ENCODE data around the gene MKLN1.
"Not testable (repeated sequence)": the region's sequence is repeated elsewhere in the genome, so short reads cannot be mapped to it uniquely, and the experiment has no call there.

Gene MKLN1
- total RNA-seq = 120 reads per million, percentile 86 among the genes with 10 or more reads in this experiment

DNA sequence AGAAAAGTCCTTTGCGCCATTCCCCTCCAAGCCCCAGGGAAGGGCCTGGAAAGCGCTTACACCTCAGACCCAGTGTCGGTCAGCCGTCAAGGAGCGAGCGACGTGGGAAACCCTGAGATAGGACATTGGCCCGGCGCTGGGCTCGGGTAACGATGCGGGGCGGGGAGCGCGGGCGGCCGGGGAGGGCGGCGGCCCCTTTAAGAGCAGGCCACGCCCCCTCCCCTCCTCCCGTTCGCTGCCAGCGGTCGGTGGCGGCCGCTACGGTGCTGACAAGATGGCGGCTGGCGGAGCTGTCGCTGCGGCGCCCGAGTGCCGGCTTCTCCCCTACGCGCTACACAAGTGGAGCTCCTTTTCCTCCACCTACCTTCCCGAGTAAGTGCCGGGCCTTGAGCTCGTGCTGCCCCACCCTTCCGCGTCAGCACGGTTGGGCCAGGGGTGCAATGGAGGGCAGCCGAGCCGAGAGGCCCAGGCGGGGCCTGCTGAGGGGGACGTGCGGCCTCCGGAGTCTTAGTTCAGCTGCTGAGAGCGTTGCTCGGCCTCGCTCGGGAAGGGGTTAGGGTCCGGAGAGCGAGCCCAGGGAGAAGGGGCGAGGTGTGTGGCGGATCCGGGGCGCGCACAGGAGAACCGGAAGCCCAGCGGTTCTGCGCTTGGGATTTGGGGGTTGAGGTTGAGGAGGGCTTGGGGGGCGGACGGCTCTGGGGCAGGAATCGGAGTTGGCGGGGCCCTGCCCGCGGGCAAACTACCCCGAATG lies at the start of gene MKLN1:
Gene MKLN1 (plus strand): TSS at position 251 of the 751 bp plus-strand sequence. CDS start 24 bp downstream, at position 275.
- DNase-seq = peak; percentile 84

DNA sequence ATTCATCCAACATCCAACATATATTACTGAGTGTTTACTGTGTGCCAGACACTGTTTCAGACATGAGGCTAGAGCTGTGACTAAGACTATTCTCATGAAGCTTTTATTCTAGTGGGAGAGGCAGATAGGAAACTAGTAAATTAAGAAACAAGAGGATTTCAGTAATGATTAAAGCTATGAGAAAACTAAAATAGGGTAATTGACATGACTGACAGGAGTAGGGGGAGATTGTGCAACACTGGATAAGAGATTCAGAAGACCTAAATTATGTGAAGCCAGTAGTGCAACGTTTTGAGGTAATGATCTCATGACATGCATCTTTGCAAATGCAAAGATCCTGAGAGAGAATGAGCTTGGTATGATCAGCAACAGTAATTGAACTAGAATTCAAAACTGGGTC lies 48.6 kb upstream of the MKLN1 start:
- DNase-seq = no peak

- DNase-seq = no peak
Observed at GRCh38 chr7:131281266-131282048, 46.2 kb upstream of the MKLN1 start.

- DNase-seq = no peak
Observed at GRCh38 chr7:131284702-131285419, 42.8 kb upstream of the MKLN1 start.

DNA sequence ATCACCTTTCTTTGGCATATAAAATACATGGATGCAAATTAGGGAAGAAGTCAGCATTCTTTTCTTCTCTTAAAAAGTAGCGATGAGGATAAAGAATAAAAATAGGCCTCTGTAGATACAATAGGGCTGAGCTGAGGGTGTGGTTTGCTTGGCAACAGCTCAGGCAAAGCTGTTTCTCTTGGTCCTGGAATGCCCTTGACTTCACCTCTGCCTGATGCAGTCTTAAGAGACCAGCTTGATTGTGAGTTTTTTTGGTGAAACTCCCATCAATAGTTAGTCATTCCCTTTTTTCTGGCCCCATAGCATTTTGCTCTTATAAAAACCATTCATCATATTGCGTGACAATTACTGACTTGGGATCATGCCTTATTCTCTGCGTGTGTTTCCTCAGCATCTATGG lies 42.1 kb upstream of the MKLN1 start:
- DNase-seq = no peak

DNA sequence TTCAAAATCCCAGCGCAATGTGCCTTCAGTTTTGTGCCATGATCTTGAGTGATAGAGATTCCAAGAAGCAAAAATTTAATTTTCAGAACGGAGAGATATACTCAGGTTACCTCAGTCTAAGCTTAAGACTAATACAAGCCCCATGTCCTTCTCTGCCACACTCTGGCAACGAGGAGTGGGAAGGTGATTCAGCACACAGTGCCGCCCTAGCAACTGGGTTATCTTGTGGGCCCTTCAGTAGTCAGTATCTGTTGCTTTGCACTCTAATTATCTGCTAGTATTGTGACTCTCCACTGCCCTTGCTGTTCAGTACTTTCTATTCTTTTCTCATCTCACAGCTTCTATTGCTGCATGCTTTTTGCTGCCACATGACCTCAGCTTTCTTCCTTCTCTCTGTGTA lies 39.2 kb upstream of the MKLN1 start:
- no peak for DNase-seq

GRCh38 chr7:131289051-131289450 lies 38.6 kb upstream of the MKLN1 start:
- no peak for DNase-seq

DNA sequence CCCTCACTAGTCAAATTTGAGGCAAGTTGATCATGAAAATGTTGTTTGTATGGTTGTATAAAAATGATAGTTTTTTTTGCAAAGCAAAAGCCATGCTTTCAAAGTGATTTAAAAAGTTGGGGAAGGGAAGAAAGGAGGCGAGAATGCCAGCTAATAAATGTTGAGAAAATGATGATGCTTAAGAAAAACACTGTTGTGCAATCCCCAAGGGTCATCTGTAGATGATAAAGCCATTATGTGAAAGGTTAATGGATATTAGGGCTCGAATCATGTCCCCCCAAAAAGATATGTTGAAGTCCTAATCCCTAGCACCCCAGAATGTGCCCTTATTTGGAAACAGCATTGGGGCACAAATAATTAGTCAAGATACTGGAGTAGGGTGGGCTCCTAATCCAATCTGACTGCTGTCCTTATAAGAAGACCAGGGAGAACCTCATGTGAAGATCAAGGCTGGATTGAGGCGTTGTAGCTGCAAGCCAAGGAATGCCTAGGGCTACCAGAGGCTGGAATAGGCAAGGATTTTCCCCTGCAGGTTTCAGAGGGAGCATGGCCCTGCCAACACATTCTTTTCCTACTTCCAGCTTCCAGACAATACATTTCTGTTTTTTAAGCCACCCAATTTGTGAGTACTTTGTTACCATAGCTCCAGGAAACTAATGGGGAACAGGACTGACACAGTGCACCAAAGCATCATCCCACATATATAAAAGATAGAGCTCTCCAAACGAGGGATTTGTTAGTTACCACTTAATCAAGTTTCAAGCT lies 35.4 kb upstream of the MKLN1 start:
- DNase-seq = no peak

GRCh38 chr7:131293018-131293417 lies 34.7 kb upstream of the MKLN1 start:
- no peak for DNase-seq

DNA sequence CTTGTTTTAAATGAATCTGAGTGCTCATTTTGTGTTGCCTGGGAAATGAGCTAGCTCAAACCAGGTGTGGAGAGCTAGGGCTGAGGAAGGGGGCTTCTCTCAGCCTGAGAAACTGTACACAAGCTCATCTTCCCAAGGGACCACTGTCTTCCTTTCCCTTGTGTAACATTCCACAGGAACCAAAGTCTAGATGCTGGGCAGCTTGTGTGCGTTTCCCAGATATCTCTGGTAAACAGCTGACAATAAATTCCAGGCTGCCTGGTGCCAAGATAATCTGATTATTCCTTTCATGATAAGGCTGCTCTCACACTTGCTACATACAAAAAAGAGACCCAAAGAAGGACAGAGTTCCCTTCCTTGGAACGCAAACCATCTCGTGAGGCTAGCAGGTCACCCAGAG lies 33.1 kb upstream of the MKLN1 start:
- DNase-seq = no peak

- no peak for DNase-seq
Observed at GRCh38 chr7:131298608-131298992, 29.1 kb upstream of the MKLN1 start.

- DNase-seq = no peak
Observed at GRCh38 chr7:131299074-131299473, 28.6 kb upstream of the MKLN1 start.

DNA sequence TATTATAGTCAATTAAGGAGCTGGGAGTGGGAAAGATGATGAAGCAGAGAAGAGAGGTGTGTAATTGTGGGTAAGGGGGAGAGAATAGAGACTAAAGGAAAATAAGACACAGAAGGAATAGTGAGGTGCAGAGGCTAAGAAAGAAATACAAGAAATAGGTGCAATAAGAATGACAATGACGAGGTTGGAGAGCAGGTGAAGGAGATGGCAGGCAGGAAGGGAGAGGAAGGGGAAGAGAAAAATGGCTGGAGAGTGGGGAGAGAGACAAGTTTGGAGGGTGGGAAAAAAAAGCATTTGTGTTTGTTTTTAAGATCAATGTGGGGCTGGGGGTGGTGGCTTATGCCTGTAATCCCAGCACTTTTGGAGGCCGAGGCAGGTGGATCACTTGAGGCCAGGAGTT lies 27.6 kb upstream of the MKLN1 start:
- DNase-seq = no peak

GRCh38 chr7:131300572-131301466 lies 26.9 kb upstream of the MKLN1 start:
- no peak for DNase-seq

DNA sequence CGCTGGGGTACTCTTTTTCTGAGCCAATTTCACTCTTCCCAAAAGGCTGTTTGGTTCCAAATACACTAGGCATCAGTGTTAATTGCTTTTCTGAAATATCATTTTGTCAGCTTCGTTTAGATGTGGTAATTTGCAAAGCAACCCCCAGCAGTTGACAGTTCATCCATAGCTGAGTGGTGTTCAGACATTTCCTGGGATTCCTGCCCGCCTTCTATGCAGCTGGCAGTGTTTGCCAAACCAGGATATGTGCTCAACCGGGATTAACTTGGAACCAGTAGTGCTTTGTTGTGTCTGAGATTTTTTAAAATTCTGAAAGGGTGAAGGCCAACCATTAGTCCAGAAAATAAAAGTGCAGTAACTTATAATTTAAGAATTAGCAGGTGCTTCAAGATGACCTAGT lies 25.2 kb upstream of the MKLN1 start:
- DNase-seq = no peak

- DNase-seq = no peak
Observed at GRCh38 chr7:131302876-131303707, 24.6 kb upstream of the MKLN1 start.

DNA sequence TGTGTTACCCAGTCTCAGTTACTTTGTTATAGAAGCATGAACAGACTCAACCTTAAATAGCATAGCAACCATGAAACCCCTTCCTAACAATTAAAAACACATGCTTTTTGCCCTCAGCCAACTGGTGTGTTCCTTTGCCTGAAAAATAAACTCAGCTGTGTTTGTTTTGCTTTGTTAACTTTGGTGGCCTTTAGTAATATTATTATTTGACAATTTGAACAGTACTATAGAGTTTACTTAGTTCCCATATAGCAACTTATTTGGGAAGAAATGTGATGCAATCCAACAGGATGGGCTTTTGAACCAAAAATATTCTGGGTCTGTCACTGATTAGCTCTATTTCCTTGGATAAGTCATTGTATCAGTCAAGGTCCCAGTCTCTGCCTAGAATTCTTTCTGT lies 22.5 kb upstream of the MKLN1 start:
- no peak for DNase-seq

DNA sequence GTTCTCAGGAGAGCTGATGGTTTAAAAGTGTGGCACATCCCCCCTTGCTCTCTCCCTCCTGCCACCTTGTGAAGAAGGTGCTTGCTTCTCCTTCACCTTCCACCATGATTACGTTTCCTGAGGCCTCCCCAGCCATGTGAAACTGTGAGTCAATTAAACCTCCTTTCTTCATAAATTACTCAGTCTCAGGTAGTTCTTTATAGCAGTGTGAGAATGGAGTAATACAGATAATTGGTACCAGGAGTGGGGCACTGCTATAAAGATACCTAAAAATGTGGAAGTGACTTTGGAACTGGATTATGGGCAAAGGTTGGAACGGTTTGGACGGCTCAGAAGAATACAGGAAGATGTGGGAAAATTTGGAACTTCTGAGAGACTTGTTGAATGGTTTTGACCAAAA lies 21.6 kb upstream of the MKLN1 start:
- DNase-seq = not testable (repeated sequence)

GRCh38 chr7:131306777-131307176 lies 20.9 kb upstream of the MKLN1 start:
- no peak for DNase-seq

DNA sequence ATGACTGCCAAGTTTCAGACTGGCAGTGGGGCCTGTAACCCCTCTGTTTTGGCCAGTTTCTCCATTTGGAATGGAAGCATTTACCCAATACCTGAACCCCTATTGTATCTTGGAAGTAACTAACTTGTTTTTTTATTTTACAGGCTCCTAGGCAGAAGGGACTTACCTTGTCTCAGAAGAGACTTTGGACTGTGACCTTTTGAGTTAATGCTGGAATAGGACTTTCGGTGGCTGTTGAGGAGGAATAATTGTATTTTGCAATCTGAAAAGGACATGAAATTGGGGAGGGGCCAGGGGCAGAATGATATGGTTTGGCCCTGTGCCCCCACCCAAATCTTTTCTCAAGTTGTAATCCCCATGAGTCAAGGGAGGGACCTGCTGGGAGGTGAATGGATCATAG lies 20.0 kb upstream of the MKLN1 start:
- no peak for DNase-seq

DNA sequence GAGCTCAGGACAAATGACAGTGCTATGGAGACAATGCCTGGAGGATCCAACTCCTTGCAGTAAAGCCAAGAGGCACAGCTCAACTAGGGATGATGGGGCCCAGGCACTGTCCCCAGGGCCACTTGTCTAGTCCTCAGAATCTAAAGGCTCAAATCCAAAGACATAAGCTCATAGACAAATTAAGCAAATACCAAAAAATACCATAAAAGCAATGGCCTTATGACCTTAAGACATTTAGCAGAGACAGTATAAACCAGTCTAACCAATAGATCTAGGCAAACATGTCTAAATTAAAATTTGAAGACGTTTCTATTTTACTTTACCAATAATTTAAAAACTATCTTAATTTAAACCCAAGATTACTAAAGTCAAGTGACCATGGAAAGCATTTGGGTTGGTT lies 14.8 kb upstream of the MKLN1 start:
- no peak for DNase-seq
